ENCODE results near the gene LCT. TPM values are rescaled to one million over a fixed set of nuclear protein-coding genes. Genes with fewer than 3 reads are reported as not detected.

Gene LCT
- total and polyA plus RNA-seq, 9 of the 15 experiments (the other 6 are each of a cell fraction or from before 2014, with no cell fraction given) = 0.01 to 0.04 (median 0.03) TPM; not detected in 4

DNA sequence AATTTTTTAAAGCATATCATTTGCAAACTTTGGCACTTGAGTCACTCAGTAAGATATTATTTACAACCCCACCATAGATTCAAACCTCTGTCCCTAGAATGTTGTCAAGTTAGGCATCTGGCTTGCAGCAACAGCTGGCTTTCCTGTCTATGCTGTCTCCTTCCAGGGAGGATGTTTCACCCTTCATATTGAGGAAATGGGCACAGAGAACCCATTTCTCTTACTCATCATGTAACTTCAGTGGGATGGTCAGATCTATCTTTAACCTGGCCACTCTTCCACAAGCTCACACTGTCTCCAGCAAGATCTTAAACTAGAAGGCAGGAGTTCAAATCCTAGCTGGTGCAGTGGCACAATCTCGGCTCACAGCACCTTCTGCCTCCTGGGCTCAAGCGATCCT, 15.8 kb downstream of the LCT start:
- Histone ChIP-seq H3K9me3 (replicated peaks; ENCODE audit: control insufficient read depth, insufficient read depth, low read depth, low read length) (no peaks in the 10 kb centered on the region), H3K79me2 (ENCODE audit: control insufficient read depth, insufficient read depth, low read length) (no peaks in the 10 kb centered on the region), H3K27me3 (ENCODE audit: control insufficient read depth in 2 of 2, insufficient read depth in 2 of 2, low read length in 2 of 2) (peaks cover 46 to 67% of the 10 kb centered on the region in 2 experiments), H4K20me1 (replicated peaks; ENCODE audit: control insufficient read depth, insufficient read depth, low read length) (no peaks in the 10 kb centered on the region), H2AFZ (ENCODE audit: low read depth, low read length) (no peak overlapping the region), H3K9me1 (ENCODE audit: control insufficient read depth, insufficient read depth, low read length) (no peaks in the 10 kb centered on the region), H3K4me3 (no peak overlapping the region), H3K36me3 (ENCODE audit: control insufficient read depth, insufficient read depth, low read length) (no peaks in the 10 kb centered on the region), H3K4me2 (ENCODE audit: insufficient read depth, low read length) (no peak overlapping the region), H3K4me1 (replicated peaks in 1 of 2; ENCODE audit: control insufficient read depth in 2 of 2, insufficient read depth in 2 of 2, low read length in 2 of 2) (peaks cover 0 to 5% of the 10 kb centered on the region in 2 experiments; a peak in 2 of 5 replicates), H3K9ac (ENCODE audit: insufficient read depth in 1 of 2, low read depth in 2 of 2, low read length in 2 of 2) (no peak overlapping the region), H3K27ac (ENCODE audit: extremely low read depth, low read depth, low read length) (no peak overlapping the region)
- ChIA-PET POLR2A (no interaction called here), CTCF (ENCODE audit: low intra/inter-chr PET ratio) (no interaction called here)
- no peak for DNase-seq (ENCODE audit: extremely low read depth in 1 of 4, low spot score in 3 of 4)
- 6% methylated on average over 2 of the region's 2 CpGs for WGBS (ENCODE audit: insufficient coverage, low coverage, missing lambda C conversion rate)
- TF ChIP-seq, protein P1, sequence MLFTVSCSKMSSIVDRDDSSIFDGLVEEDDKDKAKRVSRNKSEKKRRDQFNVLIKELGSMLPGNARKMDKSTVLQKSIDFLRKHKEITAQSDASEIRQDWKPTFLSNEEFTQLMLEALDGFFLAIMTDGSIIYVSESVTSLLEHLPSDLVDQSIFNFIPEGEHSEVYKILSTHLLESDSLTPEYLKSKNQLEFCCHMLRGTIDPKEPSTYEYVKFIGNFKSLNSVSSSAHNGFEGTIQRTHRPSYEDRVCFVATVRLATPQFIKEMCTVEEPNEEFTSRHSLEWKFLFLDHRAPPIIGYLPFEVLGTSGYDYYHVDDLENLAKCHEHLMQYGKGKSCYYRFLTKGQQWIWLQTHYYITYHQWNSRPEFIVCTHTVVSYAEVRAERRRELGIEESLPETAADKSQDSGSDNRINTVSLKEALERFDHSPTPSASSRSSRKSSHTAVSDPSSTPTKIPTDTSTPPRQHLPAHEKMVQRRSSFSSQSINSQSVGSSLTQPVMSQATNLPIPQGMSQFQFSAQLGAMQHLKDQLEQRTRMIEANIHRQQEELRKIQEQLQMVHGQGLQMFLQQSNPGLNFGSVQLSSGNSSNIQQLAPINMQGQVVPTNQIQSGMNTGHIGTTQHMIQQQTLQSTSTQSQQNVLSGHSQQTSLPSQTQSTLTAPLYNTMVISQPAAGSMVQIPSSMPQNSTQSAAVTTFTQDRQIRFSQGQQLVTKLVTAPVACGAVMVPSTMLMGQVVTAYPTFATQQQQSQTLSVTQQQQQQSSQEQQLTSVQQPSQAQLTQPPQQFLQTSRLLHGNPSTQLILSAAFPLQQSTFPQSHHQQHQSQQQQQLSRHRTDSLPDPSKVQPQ (CRISPR knock-in tag; IDR thresholded peaks at IDR 0.05; ENCODE audit: borderline replicate concordance) = no peak
- TF ChIP-seq KLF13 (tag; IDR thresholded peaks at IDR 0.05; ENCODE audit: borderline replicate concordance, low read depth) (no peak), U2AF1 (optimal IDR thresholded peaks at IDR 0.05; ENCODE audit: low read depth, low read length) (no peak), THAP12 (CRISPR knock-in tag; IDR thresholded peaks at IDR 0.05) (no peak), TGIF2 (CRISPR knock-in tag; IDR thresholded peaks at IDR 0.05) (no peak), MAFF (IDR thresholded peaks at IDR 0.05; ENCODE audit: low read length) (no peak), GATA2 (CRISPR knock-in tag; IDR thresholded peaks at IDR 0.05) (no peak), TCF7 (IDR thresholded peaks at IDR 0.05; ENCODE audit: borderline replicate concordance) (no peak), PHB (CRISPR knock-in tag; IDR thresholded peaks at IDR 0.05) (no peak), ZNF280B (CRISPR knock-in tag; IDR thresholded peaks at IDR 0.05) (no peak)
- intact Hi-C loops (cut with micrococcal nuclease) = no loop called here
- in situ Hi-C loops (cut with MboI) = no loop called here
- FAIRE-seq = no peak
- BruUV-seq (replicated peaks) = no TSS peak
- ATAC-seq = no peak

Data from K562 (cell line).